Breast epithelium (tissue), 4 donors: Measurements from ENCODE around the gene ARL3. TPM values are rescaled to one million over a fixed set of nuclear protein-coding genes. Genes with fewer than 3 reads are reported as not detected.

ENCODE experiments used
- DNase-seq, 2 donors: peaks; one replicate each; pipeline ENCODE4 v3.0.0-alpha.2; 2019; ENCODE audit warnings: low spot score in 2 of 2
- H3K27ac ChIP-seq, 2 donors: fragments of 200-600 bp; sonication (generic) in 1 of 2; one replicate each; pipeline ENCODE4 v1.5.1; 2016 to 2019; ENCODE audit warnings: mild to moderate bottlenecking in 1 of 2
- H3K27me3 ChIP-seq, 2 donors: fragments of 200-600 bp; sonication (generic) in 1 of 2; one replicate each; pipeline versions ENCODE4 v1.5.1 to v1.6.0; 2017 to 2019; ENCODE audit warnings: control low read depth in 1 of 2, mild to moderate bottlenecking in 1 of 2
- H3K36me3 ChIP-seq: fragments of 200-600 bp; one replicate; pipeline ENCODE4 v1.5.1; 2019
- H3K4me1 ChIP-seq, 2 donors: fragments of 200-600 bp; sonication (generic); one replicate each; pipeline ENCODE4 v1.5.1; 2016 to 2019; ENCODE audit warnings: control low read depth in 1 of 2
- H3K4me3 ChIP-seq, 3 donors: fragments of 200-600 bp; sonication (generic); 1 replicate in 2 of 3; 2 replicates in 1 of 3; pipeline ENCODE4 v1.5.1; 2016 to 2019; ENCODE audit warnings: mild to moderate bottlenecking in 3 of 3, moderate library complexity in 2 of 3
- H3K9me3 ChIP-seq, 2 donors: fragments of 200-600 bp; sonication (generic) in 1 of 2; one replicate each; pipeline ENCODE4 v1.5.1; 2016 to 2019; ENCODE audit warnings: control low read depth in 1 of 2
- POLR2A ChIP-seq: fragments of 450-650 bp; IDR thresholded peaks from one replicate; pipeline ENCODE4 v1.6.1; 2016; ENCODE audit warnings: antibody characterized with exemption, mild to moderate bottlenecking, moderate library complexity
- POLR2AphosphoS5 ChIP-seq, 3 donors: sonication (generic); formaldehyde crosslinking; IDR thresholded peaks; one replicate each; pipeline ENCODE4 v1.6.1; 2017; ENCODE audit warnings: antibody characterized with exemption in 3 of 3
- intact Hi-C: fragments of 100-400 bp; cut with DNase I; formaldehyde crosslinking; loops from one replicate; pipeline ENCODE4 v1.15.1; 2023; ENCODE audit warnings: low total_unique reads
- total RNA-seq, 3 donors: library from RNA; depleted of rRNA; stranded (reverse); fragments of >200 nt; gene quantifications; one replicate each; pipeline ENCODE4 v1.1.0, GENCODE V29; 2016
- TF ChIP-seq, protein P1 (sequence below), 3 donors: fragments of 450-650 bp; IDR thresholded peaks; one replicate each; pipeline ENCODE4 v1.5.1; 2016 to 2017; ENCODE audit warnings: antibody characterized with exemption in 3 of 3, mild to moderate bottlenecking in 3 of 3, moderate library complexity in 3 of 3

Gene ARL3
- total RNA-seq, 3 donors from 2014 or later, result 5.1 to 7.3 (median 5.9) TPM

DNA sequence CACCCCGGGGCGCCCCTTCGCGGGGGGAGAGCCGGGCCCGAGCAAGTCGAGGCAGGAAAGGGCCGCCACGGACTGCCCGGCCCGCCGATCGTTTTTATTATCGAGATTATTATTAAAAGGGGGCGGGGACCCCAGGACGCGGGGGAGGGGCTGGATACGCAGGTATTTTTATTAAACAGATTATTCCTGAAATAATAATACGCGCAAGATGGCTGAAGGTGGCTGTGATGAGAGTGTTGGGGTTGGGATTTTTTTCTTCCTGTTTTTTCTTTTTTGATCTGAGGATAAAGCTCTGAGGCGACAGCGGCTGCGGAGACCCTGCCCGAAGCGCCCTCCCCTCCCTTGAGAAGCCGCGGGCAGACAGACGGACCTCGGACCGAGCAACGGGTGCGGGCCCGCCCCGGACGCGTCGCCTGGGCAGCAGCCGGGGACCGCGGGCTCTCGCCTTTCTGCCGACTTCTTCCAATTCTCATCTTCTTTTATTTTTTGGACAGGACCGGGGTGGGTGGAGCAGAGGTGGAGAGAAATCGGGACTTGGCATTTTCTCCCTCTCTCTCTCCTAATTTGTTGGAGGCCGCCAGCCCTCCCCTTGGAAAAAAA lies 71.4 kb downstream of the ARL3 start:
- intact Hi-C loops, result no loop called here
- Histone ChIP-seq H3K27me3 (no peaks in the 10 kb centered on the region), H3K9me3 (no peaks in the 10 kb centered on the region), H3K36me3 (no peaks in the 10 kb centered on the region), H3K4me1 (peaks cover 0 to 17% of the 10 kb centered on the region in 2 donors), H3K4me3 (peak overlapping the region; percentile 85 to 96 (median 92)), H3K27ac (peak overlapping the region; percentile 99 to 100)
- peak in 1 of 2 donors; percentile 68 for DNase-seq
- TF ChIP-seq POLR2A, result peak; percentile 88
- TF ChIP-seq, protein P1, sequence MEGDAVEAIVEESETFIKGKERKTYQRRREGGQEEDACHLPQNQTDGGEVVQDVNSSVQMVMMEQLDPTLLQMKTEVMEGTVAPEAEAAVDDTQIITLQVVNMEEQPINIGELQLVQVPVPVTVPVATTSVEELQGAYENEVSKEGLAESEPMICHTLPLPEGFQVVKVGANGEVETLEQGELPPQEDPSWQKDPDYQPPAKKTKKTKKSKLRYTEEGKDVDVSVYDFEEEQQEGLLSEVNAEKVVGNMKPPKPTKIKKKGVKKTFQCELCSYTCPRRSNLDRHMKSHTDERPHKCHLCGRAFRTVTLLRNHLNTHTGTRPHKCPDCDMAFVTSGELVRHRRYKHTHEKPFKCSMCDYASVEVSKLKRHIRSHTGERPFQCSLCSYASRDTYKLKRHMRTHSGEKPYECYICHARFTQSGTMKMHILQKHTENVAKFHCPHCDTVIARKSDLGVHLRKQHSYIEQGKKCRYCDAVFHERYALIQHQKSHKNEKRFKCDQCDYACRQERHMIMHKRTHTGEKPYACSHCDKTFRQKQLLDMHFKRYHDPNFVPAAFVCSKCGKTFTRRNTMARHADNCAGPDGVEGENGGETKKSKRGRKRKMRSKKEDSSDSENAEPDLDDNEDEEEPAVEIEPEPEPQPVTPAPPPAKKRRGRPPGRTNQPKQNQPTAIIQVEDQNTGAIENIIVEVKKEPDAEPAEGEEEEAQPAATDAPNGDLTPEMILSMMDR (IDR thresholded peaks at IDR 0.05), result no peak
- TF ChIP-seq POLR2AphosphoS5 (IDR thresholded peaks at IDR 0.05), result peak in 2 of 3 donors; percentile 62 to 68

DNA sequence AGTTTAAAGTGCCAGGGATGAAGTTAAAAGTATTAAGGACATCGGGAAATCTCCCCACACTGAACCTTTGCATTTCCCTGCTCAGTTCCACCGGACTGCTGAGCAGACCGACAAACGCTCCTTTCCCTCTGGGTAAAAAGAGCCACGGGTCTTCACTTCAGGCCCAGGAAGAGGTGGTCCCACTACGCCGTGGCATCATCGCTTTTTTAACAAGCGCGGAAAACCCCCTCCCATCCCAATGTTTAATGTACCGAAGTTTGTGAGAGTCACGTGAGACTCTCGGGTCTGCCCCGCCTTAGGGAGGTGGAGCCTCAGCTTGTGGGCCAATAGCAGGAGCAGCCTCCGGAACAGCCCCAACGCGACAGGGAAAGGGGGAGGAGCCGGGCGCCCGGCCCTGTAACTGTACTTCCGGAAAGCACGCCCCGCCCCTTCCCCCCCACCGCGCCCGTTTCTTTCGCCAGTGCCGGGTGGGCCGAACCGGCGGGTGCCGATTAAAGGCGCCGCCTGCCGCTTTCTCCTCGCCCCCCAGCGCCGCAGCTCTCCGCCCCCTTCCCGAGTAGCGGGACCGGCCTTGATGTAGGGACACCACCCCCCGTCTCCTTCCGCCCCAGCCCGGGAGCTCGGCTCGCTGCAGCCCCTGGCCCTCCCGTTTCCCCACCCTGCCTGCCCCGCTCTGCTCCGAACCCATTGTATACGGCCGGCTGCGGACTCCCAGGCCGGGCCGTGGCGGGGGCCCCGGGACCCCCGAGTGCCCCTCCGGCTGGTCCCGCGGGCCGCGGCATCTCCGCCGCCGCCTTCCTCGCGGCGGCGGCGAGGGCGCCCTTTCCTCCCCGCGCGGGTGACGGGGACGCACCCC lies 72.1 kb downstream of the ARL3 start:
- Histone ChIP-seq H3K9me3 (no peaks in the 10 kb centered on the region), H3K4me3 (peak overlapping the region; percentile 85 to 96 (median 92)), H3K36me3 (no peaks in the 10 kb centered on the region), H3K27ac (peak overlapping the region; percentile 99 to 100), H3K4me1 (peaks cover 0 to 10% of the 10 kb centered on the region in 2 donors), H3K27me3 (no peaks in the 10 kb centered on the region)
- intact Hi-C loops, result no loop called here
- peak; percentile 98 to 99 for DNase-seq
- TF ChIP-seq, protein P1 (IDR thresholded peaks at IDR 0.05), result peak in 1 of 3 donors; percentile 7
- TF ChIP-seq POLR2AphosphoS5 (IDR thresholded peaks at IDR 0.05) (peak; percentile 66 to 83 (median 75)), POLR2A (peak; percentile 67)

DNA sequence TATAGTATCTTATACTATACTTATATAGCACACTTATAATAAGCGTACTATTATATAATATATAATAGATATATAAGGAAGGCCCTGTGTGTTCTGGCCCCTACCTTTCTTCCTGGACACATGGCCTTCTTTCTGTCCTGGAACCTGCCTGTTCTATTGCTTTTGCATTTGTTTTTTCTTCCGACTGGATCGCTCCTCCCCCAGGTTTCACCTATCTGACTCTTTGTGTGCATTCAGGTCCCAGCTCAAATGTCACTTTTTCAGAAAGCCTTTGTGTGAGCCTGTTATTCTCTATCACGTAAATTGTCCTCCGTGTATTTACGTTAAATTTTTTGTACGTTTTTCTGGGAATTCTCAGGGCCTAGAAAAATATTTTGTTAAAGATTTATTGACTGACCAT lies 72.8 kb downstream of the ARL3 start:
- H3K4me3 ChIP-seq, result peak overlapping the region; percentile 85 to 96 (median 92)
- no peaks in the 10 kb centered on the region for H3K36me3 ChIP-seq
- H3K9me3 ChIP-seq, result no peaks in the 10 kb centered on the region
- H3K27me3 ChIP-seq, result no peaks in the 10 kb centered on the region
- DNase-seq, result no peak
- intact Hi-C loops, result no loop called here
- TF ChIP-seq POLR2AphosphoS5 (IDR thresholded peaks at IDR 0.05), result no peak
- TF ChIP-seq, protein P1 (IDR thresholded peaks at IDR 0.05), result no peak
- H3K4me1 ChIP-seq, result peaks cover 0 to 5% of the 10 kb centered on the region in 2 donors
- H3K27ac ChIP-seq, result peak overlapping the region; percentile 99 to 100

DNA sequence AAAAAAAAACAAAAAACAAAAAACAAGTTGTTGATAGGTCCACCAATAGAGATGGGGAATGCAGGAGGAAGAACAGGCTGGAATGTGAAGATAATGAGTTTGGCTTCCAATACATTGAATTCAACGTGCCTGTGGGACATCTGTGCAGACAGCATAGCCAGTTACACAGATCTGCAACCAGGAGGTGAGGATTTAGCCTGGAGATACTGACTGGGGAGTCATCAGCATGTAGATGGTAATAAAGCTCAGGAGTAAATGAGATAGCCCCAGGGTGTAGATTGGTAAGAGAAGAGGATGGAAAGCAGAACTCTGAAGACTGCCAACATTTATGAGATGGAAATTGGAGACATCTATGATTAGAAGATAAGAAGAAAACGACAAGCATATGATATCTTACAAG lies 74.7 kb downstream of the ARL3 start:
- H3K27me3 ChIP-seq, result no peaks in the 10 kb centered on the region
- no peak overlapping the region for H3K27ac ChIP-seq
- no peak for DNase-seq
- no peak for TF ChIP-seq POLR2A
- TF ChIP-seq, protein P1 (IDR thresholded peaks at IDR 0.05), result no peak
- no peak for TF ChIP-seq POLR2AphosphoS5 (IDR thresholded peaks at IDR 0.05)
- H3K9me3 ChIP-seq, result no peaks in the 10 kb centered on the region
- H3K36me3 ChIP-seq, result no peaks in the 10 kb centered on the region
- H3K4me1 ChIP-seq, result peaks cover 0 to 5% of the 10 kb centered on the region in 2 donors
- H3K4me3 ChIP-seq, result no peak overlapping the region
- intact Hi-C loops, result no loop called here

DNA sequence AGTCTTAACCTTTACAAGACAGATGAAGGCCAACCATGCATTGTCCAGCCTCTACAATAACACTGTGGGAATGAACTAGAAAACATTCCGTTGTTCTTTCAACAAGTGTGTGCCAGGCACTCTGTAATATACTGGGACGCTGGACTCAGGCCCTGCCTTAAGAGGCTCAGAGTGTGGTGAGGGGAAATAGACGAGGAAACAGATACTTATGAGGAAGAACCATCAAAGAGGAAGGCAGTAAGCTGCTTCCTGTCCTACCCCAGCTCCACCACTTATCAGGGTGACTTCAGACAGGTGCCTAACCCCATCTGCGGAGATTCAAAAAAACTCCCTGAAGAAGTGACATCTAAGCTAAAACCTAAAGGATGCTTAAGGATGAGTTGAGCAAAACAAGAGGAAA lies 78.8 kb downstream of the ARL3 start:
- Histone ChIP-seq H3K27ac (no peak overlapping the region), H3K4me3 (no peak overlapping the region), H3K27me3 (no peaks in the 10 kb centered on the region), H3K9me3 (no peaks in the 10 kb centered on the region), H3K4me1 (peaks cover 0 to 3% of the 10 kb centered on the region in 2 donors), H3K36me3 (no peaks in the 10 kb centered on the region)
- TF ChIP-seq POLR2A, result no peak
- no peak for TF ChIP-seq POLR2AphosphoS5 (IDR thresholded peaks at IDR 0.05)
- TF ChIP-seq, protein P1 (IDR thresholded peaks at IDR 0.05), result no peak
- no peak for DNase-seq
- intact Hi-C loops, result no loop called here
